Measurements from ENCODE around the gene PTPRK. TPM values are rescaled to one million over a fixed set of nuclear protein-coding genes. Genes with fewer than 3 reads are reported as not detected.

Gene PTPRK
- total RNA-seq, 4 donors from 2014 or later = 7.3 to 22.9 (median 13.0) TPM

- in situ Hi-C loops (cut with MboI; ENCODE audit: low sequenced_read_pairs in 4 of 4) = no loop called here
- H3K27ac ChIP-seq = no peak overlapping the region
- ATAC-seq = no peak
Measured at GRCh38 chr6:128311944-128312570, 208.3 kb downstream of the PTPRK start.

GRCh38 chr6:128310451-128310850 is 209.9 kb downstream of the PTPRK start:
- intact Hi-C loops (cut with DNase I; ENCODE audit: low total_unique reads) = no loop called here
- in situ Hi-C loops (cut with MboI; ENCODE audit: low sequenced_read_pairs in 4 of 4) = no loop called here
- H3K27me3 ChIP-seq = no peaks in the 10 kb centered on the region

More at GRCh38 chr6:128311944-128312570, 208.3 kb downstream of the PTPRK start:
- intact Hi-C loops (cut with DNase I; ENCODE audit: low total_unique reads) = no loop called here
- no peak overlapping the region for H3K4me3 ChIP-seq
- TF ChIP-seq POLR2A (IDR thresholded peaks at IDR 0.05) (no peak), CTCF (IDR thresholded peaks at IDR 0.05 in 4 of 5, conservative IDR thresholded peaks at IDR 0.05 in 1 of 5) (no peak)
- DNase-seq = no peak
- H3K9me3 ChIP-seq = no peaks in the 10 kb centered on the region
- H3K27me3 ChIP-seq = no peaks in the 10 kb centered on the region
- no peaks in the 10 kb centered on the region for H3K36me3 ChIP-seq
- H3K4me1 ChIP-seq = peaks cover 10 to 11% of the 10 kb centered on the region in 2 donors

DNA sequence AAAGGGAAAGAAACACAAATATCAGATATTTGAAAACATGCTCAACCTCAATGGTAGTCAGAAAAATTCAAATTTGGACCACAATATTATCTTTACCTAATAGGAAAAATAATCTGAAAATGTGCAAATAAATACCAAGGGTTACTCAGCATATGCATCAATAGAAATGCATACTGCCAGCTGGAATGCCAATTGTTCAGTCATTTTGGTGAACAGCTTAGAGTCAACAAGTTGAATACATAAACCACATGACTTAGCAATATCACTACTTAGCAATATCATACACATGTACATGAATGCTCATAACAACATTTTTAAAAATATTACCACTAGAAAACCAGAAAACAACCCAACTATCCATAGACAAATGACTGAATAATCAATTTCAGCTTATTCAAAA is 212.7 kb downstream of the PTPRK start:
- in situ Hi-C loops (cut with MboI; ENCODE audit: low sequenced_read_pairs in 4 of 4) (no loop called here), intact Hi-C loops (cut with DNase I; ENCODE audit: low total_unique reads) (no loop called here)
- peaks cover 10 to 11% of the 10 kb centered on the region in 2 donors for H3K4me1 ChIP-seq
- DNase-seq (no peak), ATAC-seq (no peak)
- no peak overlapping the region for H3K27ac ChIP-seq
- H3K9me3 ChIP-seq = no peaks in the 10 kb centered on the region
- no peaks in the 10 kb centered on the region for H3K36me3 ChIP-seq
- H3K4me3 ChIP-seq = no peak overlapping the region
- H3K27me3 ChIP-seq = no peaks in the 10 kb centered on the region
- TF ChIP-seq CTCF (IDR thresholded peaks at IDR 0.05 in 4 of 5, conservative IDR thresholded peaks at IDR 0.05 in 1 of 5) = no peak
- no peak for TF ChIP-seq POLR2A (IDR thresholded peaks at IDR 0.05)

More at GRCh38 chr6:128310451-128310850, 209.9 kb downstream of the PTPRK start:
- no peak overlapping the region for H3K27ac ChIP-seq
- peaks cover 10 to 11% of the 10 kb centered on the region in 2 donors for H3K4me1 ChIP-seq
- no peaks in the 10 kb centered on the region for H3K9me3 ChIP-seq
- ATAC-seq (no peak), DNase-seq (no peak)
- TF ChIP-seq POLR2A (IDR thresholded peaks at IDR 0.05) (no peak), CTCF (IDR thresholded peaks at IDR 0.05 in 4 of 5, conservative IDR thresholded peaks at IDR 0.05 in 1 of 5) (no peak)
- no peak overlapping the region for H3K4me3 ChIP-seq
- no peaks in the 10 kb centered on the region for H3K36me3 ChIP-seq

GRCh38 chr6:128305976-128306375 is 214.4 kb downstream of the PTPRK start:
- in situ Hi-C loops (cut with MboI; ENCODE audit: low sequenced_read_pairs in 4 of 4) (no loop called here), intact Hi-C loops (cut with DNase I; ENCODE audit: low total_unique reads) (no loop called here)
- TF ChIP-seq CTCF (IDR thresholded peaks at IDR 0.05 in 4 of 5, conservative IDR thresholded peaks at IDR 0.05 in 1 of 5) (no peak), POLR2A (IDR thresholded peaks at IDR 0.05) (no peak)

DNA sequence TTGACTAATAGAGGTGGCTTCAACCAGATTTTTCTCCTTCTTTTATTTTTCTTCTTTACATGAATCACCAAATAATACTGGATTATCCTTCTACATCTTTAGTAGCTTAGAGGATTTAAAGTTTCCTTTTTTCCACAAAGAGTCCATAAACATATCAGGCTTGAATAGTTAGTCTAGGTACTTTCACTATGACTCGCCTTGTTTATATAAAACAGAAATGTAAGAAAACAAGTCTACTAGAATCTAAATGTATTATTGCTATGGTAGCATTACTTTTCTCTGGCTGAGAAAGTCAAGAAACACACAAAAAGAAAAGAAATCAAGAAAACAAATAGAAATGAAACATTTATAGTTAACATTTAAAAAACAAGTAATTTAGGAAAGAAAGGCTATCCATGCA is 215.2 kb downstream of the PTPRK start:
- TF ChIP-seq CTCF (IDR thresholded peaks at IDR 0.05 in 4 of 5, conservative IDR thresholded peaks at IDR 0.05 in 1 of 5) (no peak), POLR2A (IDR thresholded peaks at IDR 0.05) (no peak)
- Histone ChIP-seq H3K27me3 (no peaks in the 10 kb centered on the region), H3K4me3 (no peak overlapping the region), H3K36me3 (no peaks in the 10 kb centered on the region), H3K27ac (no peak overlapping the region), H3K9me3 (no peaks in the 10 kb centered on the region), H3K4me1 (peaks cover 4 to 7% of the 10 kb centered on the region in 2 donors)
- ATAC-seq (no peak), DNase-seq (no peak)
- intact Hi-C loops (cut with DNase I; ENCODE audit: low total_unique reads) = no loop called here
- in situ Hi-C loops (cut with MboI; ENCODE audit: low sequenced_read_pairs in 4 of 4) = no loop called here

More at GRCh38 chr6:128305976-128306375, 214.4 kb downstream of the PTPRK start:
- Histone ChIP-seq H3K27me3 (no peaks in the 10 kb centered on the region), H3K4me1 (peaks cover 10 to 11% of the 10 kb centered on the region in 2 donors), H3K36me3 (no peaks in the 10 kb centered on the region), H3K4me3 (no peak overlapping the region), H3K27ac (no peak overlapping the region), H3K9me3 (no peaks in the 10 kb centered on the region)
- no peak for ATAC-seq
- no peak for DNase-seq
